Measurements from ENCODE around the gene MARCKSL1. TPM values are rescaled to one million over a fixed set of nuclear protein-coding genes. Genes with fewer than 3 reads are reported as not detected.

Gene MARCKSL1
- polyA plus RNA-seq, 1 donor from 2014 or later, result 694 TPM

DNA sequence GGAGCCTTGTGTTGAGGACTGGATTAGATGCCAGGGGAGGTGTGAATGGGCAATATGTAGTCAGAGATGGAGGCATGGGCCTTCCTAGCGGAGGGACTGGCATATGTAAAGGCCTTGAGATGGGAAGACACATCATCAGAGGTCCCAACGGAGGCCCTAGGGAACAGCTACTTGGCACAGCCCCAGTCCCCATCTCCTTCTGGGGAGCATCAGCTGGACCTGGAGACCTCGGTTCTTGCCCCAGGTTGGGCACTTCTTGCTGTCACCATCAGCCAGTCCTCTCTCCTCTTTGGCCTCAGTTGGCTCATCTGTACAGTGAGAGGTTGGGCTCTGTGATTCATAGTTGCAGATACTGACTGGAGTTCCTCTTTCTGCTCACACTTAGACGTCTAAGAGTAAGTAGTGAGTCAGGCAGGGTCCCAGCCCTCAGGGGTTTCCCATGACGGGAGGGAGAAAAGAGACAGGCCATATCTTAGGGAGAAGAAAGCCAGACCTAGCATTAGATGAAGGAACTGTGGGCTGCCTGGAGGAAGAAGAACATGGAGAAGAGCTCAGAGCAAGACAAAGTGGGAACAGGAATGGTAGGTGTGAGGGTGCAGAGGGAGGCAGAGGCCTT is 3.4 kb upstream of the MARCKSL1 start:
- TF ChIP-seq TAF1 (IDR thresholded peaks at IDR 0.05; ENCODE audit: low read depth) (no peak), REST (IDR thresholded peaks at IDR 0.05; ENCODE audit: borderline replicate concordance) (no peak), EP300 (conservative IDR thresholded peaks at IDR 0.05; ENCODE audit: poor library complexity, severe bottlenecking) (no peak), SMC3 (conservative IDR thresholded peaks at IDR 0.05; ENCODE audit: poor library complexity) (no peak), POLR2AphosphoS5 (IDR thresholded peaks at IDR 0.05) (no peak), EZH2 (IDR thresholded peaks at IDR 0.05; ENCODE audit: borderline replicate concordance, insufficient read depth, low read length, poor library complexity, severe bottlenecking) (no peak), MXI1 (conservative IDR thresholded peaks at IDR 0.05; ENCODE audit: poor library complexity, severe bottlenecking) (no peak), RAD21 (conservative IDR thresholded peaks at IDR 0.05) (no peak)
- TF ChIP-seq, protein P1, sequence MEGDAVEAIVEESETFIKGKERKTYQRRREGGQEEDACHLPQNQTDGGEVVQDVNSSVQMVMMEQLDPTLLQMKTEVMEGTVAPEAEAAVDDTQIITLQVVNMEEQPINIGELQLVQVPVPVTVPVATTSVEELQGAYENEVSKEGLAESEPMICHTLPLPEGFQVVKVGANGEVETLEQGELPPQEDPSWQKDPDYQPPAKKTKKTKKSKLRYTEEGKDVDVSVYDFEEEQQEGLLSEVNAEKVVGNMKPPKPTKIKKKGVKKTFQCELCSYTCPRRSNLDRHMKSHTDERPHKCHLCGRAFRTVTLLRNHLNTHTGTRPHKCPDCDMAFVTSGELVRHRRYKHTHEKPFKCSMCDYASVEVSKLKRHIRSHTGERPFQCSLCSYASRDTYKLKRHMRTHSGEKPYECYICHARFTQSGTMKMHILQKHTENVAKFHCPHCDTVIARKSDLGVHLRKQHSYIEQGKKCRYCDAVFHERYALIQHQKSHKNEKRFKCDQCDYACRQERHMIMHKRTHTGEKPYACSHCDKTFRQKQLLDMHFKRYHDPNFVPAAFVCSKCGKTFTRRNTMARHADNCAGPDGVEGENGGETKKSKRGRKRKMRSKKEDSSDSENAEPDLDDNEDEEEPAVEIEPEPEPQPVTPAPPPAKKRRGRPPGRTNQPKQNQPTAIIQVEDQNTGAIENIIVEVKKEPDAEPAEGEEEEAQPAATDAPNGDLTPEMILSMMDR (IDR thresholded peaks at IDR 0.05; ENCODE audit: poor library complexity, severe bottlenecking), result no peak

GRCh38 chr1:32338637-32339145 is 2.7 kb upstream of the MARCKSL1 start:
- H3K9me3 ChIP-seq (ENCODE audit: low read length), result no peaks in the 10 kb centered on the region
- H3K27ac ChIP-seq (ENCODE audit: low read length), result no peak overlapping the region
- peak overlapping the region; percentile 20 for H3K9ac ChIP-seq (ENCODE audit: low read length)
- no peaks in the 10 kb centered on the region for H3K9me2 ChIP-seq (ENCODE audit: insufficient read depth, low read length)
- H4K20me1 ChIP-seq (ENCODE audit: insufficient read depth), result peaks cover 14% of the 10 kb centered on the region
- no peaks in the 10 kb centered on the region for H3K27me3 ChIP-seq (ENCODE audit: insufficient read depth, low read depth, low read length)
- H3K79me2 ChIP-seq (replicated peaks; ENCODE audit: insufficient read depth, low read length), result peaks cover 24% of the 10 kb centered on the region
- H2AFZ ChIP-seq (ENCODE audit: low read depth, low read length), result no peak overlapping the region
- H3K4me2 ChIP-seq (ENCODE audit: low read length), result no peak overlapping the region
- peaks cover 6% of the 10 kb centered on the region for H3K36me3 ChIP-seq (ENCODE audit: insufficient read depth, low read length)
- H3F3A ChIP-seq (ENCODE audit: insufficient read depth, low read length, poor library complexity, severe bottlenecking), result no peaks in the 10 kb centered on the region
- no peak overlapping the region for H3K4me3 ChIP-seq (ENCODE audit: low read length)
- TF ChIP-seq RAD21 (conservative IDR thresholded peaks at IDR 0.05) (no peak), TAF1 (IDR thresholded peaks at IDR 0.05; ENCODE audit: low read depth) (no peak), MXI1 (conservative IDR thresholded peaks at IDR 0.05; ENCODE audit: poor library complexity, severe bottlenecking) (no peak), REST (IDR thresholded peaks at IDR 0.05; ENCODE audit: borderline replicate concordance) (no peak), SMC3 (conservative IDR thresholded peaks at IDR 0.05; ENCODE audit: poor library complexity) (no peak), EP300 (conservative IDR thresholded peaks at IDR 0.05; ENCODE audit: poor library complexity, severe bottlenecking) (no peak)

More for the DNA sequence above, 3.4 kb upstream of the MARCKSL1 start:
- H3K9ac ChIP-seq (ENCODE audit: low read length), result no peak overlapping the region
- H3K4me2 ChIP-seq (ENCODE audit: low read length), result no peak overlapping the region
- no peaks in the 10 kb centered on the region for H3K27me3 ChIP-seq (ENCODE audit: insufficient read depth, low read depth, low read length)
- no peaks in the 10 kb centered on the region for H3K9me2 ChIP-seq (ENCODE audit: insufficient read depth, low read length)
- no peaks in the 10 kb centered on the region for H3K9me3 ChIP-seq (ENCODE audit: low read length)
- H3F3A ChIP-seq (ENCODE audit: insufficient read depth, low read length, poor library complexity, severe bottlenecking), result no peaks in the 10 kb centered on the region
- H3K79me2 ChIP-seq (replicated peaks; ENCODE audit: insufficient read depth, low read length), result peaks cover 17% of the 10 kb centered on the region
- peaks cover 5% of the 10 kb centered on the region for H3K36me3 ChIP-seq (ENCODE audit: insufficient read depth, low read length)
- H4K20me1 ChIP-seq (ENCODE audit: insufficient read depth), result peaks cover 7% of the 10 kb centered on the region
- no peak overlapping the region for H3K4me3 ChIP-seq (ENCODE audit: low read length)
- H3K27ac ChIP-seq (ENCODE audit: low read length), result no peak overlapping the region
- H2AFZ ChIP-seq (ENCODE audit: low read depth, low read length), result no peak overlapping the region
